GM21619 (cell line): Measurements from ENCODE around the gene FAM162A.
"Not testable (repeated sequence)": the region's sequence is repeated elsewhere in the genome, so short reads cannot be mapped to it uniquely, and the experiment has no call there.

ENCODE experiments used
- ATAC-seq: cut with Tn5 transposase; IDR thresholded peaks from one replicate; pipeline ENCODE4 v1.9.1; 2021; ENCODE audit not compliant: unreplicated experiment

Gene FAM162A

GRCh38 chr3:122415762-122416654, 32.0 kb downstream of the FAM162A start, which contains the start of gene WDR5B:
Gene WDR5B, minus strand, starts transcription at chr3:122416062. Its CDS starts 534 bp downstream, at chr3:122415528.
- ATAC-seq = peak; percentile 79

- no peak for ATAC-seq
Observed at GRCh38 chr3:122416966-122417365, 33.0 kb downstream of the FAM162A start.

GRCh38 chr3:122421101-122421500, 37.1 kb downstream of the FAM162A start:
- ATAC-seq = no peak

GRCh38 chr3:122421836-122422235, 37.9 kb downstream of the FAM162A start:
- ATAC-seq = no peak

GRCh38 chr3:122427857-122428471, 44.0 kb downstream of the FAM162A start:
- no peak for ATAC-seq

- ATAC-seq = no peak
Observed at GRCh38 chr3:122430371-122430770, 46.4 kb downstream of the FAM162A start.

- no peak for ATAC-seq
Observed at GRCh38 chr3:122435950-122436349, 52.0 kb downstream of the FAM162A start.

GRCh38 chr3:122443090-122443489, 59.1 kb downstream of the FAM162A start:
- ATAC-seq = no peak

- ATAC-seq = not testable (repeated sequence)
Observed at GRCh38 chr3:122443762-122444490, 59.9 kb downstream of the FAM162A start.

GRCh38 chr3:122444491-122444887, 60.5 kb downstream of the FAM162A start:
- ATAC-seq = not testable (repeated sequence)

- not testable (repeated sequence) for ATAC-seq
Observed at GRCh38 chr3:122448218-122448617, 64.2 kb downstream of the FAM162A start.

- no peak for ATAC-seq
Observed at GRCh38 chr3:122451371-122451770, 67.4 kb downstream of the FAM162A start.

GRCh38 chr3:122456074-122456473, 72.1 kb downstream of the FAM162A start:
- ATAC-seq = no peak

- no peak for ATAC-seq
Observed at GRCh38 chr3:122457706-122458105, 73.7 kb downstream of the FAM162A start.

- no peak for ATAC-seq
Observed at GRCh38 chr3:122458992-122459391, 75.0 kb downstream of the FAM162A start.

- no peak for ATAC-seq
Observed at GRCh38 chr3:122461806-122462205, 77.8 kb downstream of the FAM162A start.
